SK-N-SH (cell line): Measurements from ENCODE around the gene LPP. TPM values are rescaled to one million over a fixed set of nuclear protein-coding genes. Genes with fewer than 3 reads are reported as not detected.

Experiments used
- CTCF ChIA-PET: fragments of 300-600, 350-600 bp; formaldehyde crosslinking; extraction: SDS; loops from one replicate; lab custom pipeline; 2021; lab: Yijun Ruan, JAX
- POLR2A ChIA-PET: fragments of 350-600 bp; sonication (Branson Sonifier 250); formaldehyde crosslinking; extraction: SDS; loops from one replicate; lab custom pipeline; 2020; ENCODE audit warnings: antibody characterized with exemption, inconsistent platforms; lab: Yijun Ruan, JAX
- DNase-seq: peaks from one replicate; pipeline ENCODE4 v3.0.0; 2012
- H2AFZ ChIP-seq: fragments of 200-600 bp; sonication (generic); 2 replicates; pipeline ENCODE4 v1.8.1; 2016; ENCODE audit warnings: antibody characterized with exemption, mild to moderate bottlenecking, low read depth
- H3F3A ChIP-seq: fragments of 200-600 bp; sonication (generic); replicated peaks from 2 replicates; pipeline ENCODE3; 2016; ENCODE audit warnings: antibody characterized with exemption, mild to moderate bottlenecking; ENCODE audit not compliant: insufficient read depth
- H3K27ac ChIP-seq, 2 experiments: fragments of 200-500 bp in 1 of 2; fragments of 200-600 bp in 1 of 2; sonication (Bioruptor generic) in 1 of 2; sonication (generic), shearing (Covaris generic) in 1 of 2; 2 replicates each; pipeline versions ENCODE4 v1.5.1 to v1.6.1; 2014 to 2016; ENCODE audit warnings: low read depth in 2 of 2, inconsistent platforms in 1 of 2, low read length in 1 of 2, mild to moderate bottlenecking in 1 of 2, mixed read lengths in 1 of 2
- H3K27me3 ChIP-seq: fragments of 200-600 bp; sonication (generic), shearing (Covaris generic); 2 replicates; pipeline ENCODE4 v1.6.1; 2016; ENCODE audit warnings: mixed run types; ENCODE audit not compliant: insufficient read depth
- H3K36me3 ChIP-seq, 2 experiments: fragments of 200-500 bp in 1 of 2; fragments of 200-600 bp in 1 of 2; sonication (Bioruptor generic) in 1 of 2; sonication (generic) in 1 of 2; replicated peaks in 1 of 2; 2 replicates each; pipeline versions ENCODE3 to v1.5.1; 2014 to 2016; ENCODE audit warnings: low read length in 1 of 2, mild to moderate bottlenecking in 1 of 2; ENCODE audit not compliant: insufficient read depth in 2 of 2, control insufficient read depth in 1 of 2
- H3K4me1 ChIP-seq, 2 experiments: fragments of 200-500 bp in 1 of 2; fragments of 200-600 bp in 1 of 2; sonication (Bioruptor generic) in 1 of 2; sonication (generic), shearing (Covaris generic) in 1 of 2; 2 replicates each; pipeline versions ENCODE4 v1.5.1 to v1.6.1; 2014 to 2016; ENCODE audit warnings: low read depth in 1 of 2, low read length in 1 of 2, mixed run types in 1 of 2; ENCODE audit not compliant: insufficient read depth in 2 of 2, control insufficient read depth in 1 of 2
- H3K4me2 ChIP-seq: fragments of 200-600 bp; sonication (generic), shearing (Covaris generic); 2 replicates; pipeline ENCODE4 v1.6.1; 2017; ENCODE audit warnings: mixed run types
- H3K4me3 ChIP-seq, 2 experiments: fragments of 200-500 bp in 1 of 2; fragments of 200-600 bp in 1 of 2; sonication (Bioruptor generic) in 1 of 2; sonication (generic), shearing (Covaris generic) in 1 of 2; 2 replicates each; pipeline versions ENCODE4 v1.5.1 to v1.8.1; 2014 to 2016; ENCODE audit warnings: low read depth in 2 of 2, inconsistent platforms in 1 of 2, low read length in 1 of 2, mild to moderate bottlenecking in 1 of 2, mixed read lengths in 1 of 2, moderate library complexity in 1 of 2
- H3K79me2 ChIP-seq: fragments of 200-600 bp; sonication (generic); 2 replicates; pipeline ENCODE4 v1.8.1; 2017; ENCODE audit warnings: mild to moderate bottlenecking; ENCODE audit not compliant: insufficient read depth
- H3K9ac ChIP-seq: fragments of 200-600 bp; sonication (generic); 2 replicates; pipeline ENCODE4 v1.6.1; 2017; ENCODE audit warnings: mixed run types
- H3K9me2 ChIP-seq: fragments of 200-600 bp; sonication (generic); 2 replicates; pipeline ENCODE4 v1.6.1; 2017; ENCODE audit warnings: mixed run types
- H3K9me3 ChIP-seq: fragments of 200-600 bp; sonication (generic); 2 replicates; pipeline ENCODE4 v1.6.1; 2017; ENCODE audit warnings: mixed run types, mild to moderate bottlenecking, moderate library complexity
- H4K20me1 ChIP-seq: fragments of 200-600 bp; sonication (generic); 2 replicates; pipeline ENCODE4 v1.6.1; 2017; ENCODE audit warnings: mild to moderate bottlenecking, mixed run types; ENCODE audit not compliant: insufficient read depth
- ELF1 ChIP-seq: IDR thresholded peaks from 2 replicates; pipeline ENCODE4 v1.4.0; 2012
- EZH2phosphoT487 ChIP-seq: fragments of 200-600 bp; sonication (generic); IDR thresholded peaks from 2 replicates; pipeline ENCODE4 v1.6.1; 2017; ENCODE audit warnings: low read depth, mixed run types, mild to moderate bottlenecking, antibody characterized with exemption, moderate library complexity, borderline replicate concordance
- GABPA ChIP-seq: IDR thresholded peaks from 2 replicates; pipeline ENCODE4 v1.4.0; 2012; ENCODE audit warnings: low read depth, mild to moderate bottlenecking
- MEF2A ChIP-seq: IDR thresholded peaks from 2 replicates; pipeline ENCODE4 v1.4.0; 2012; ENCODE audit warnings: low read depth, borderline replicate concordance
- NFIC ChIP-seq: IDR thresholded peaks from 2 replicates; pipeline ENCODE4 v1.4.0; 2012; ENCODE audit warnings: borderline replicate concordance
- RCOR1 ChIP-seq: fragments of 150-350 bp; IDR thresholded peaks from 2 replicates; pipeline ENCODE4 v1.6.1; 2017; ENCODE audit warnings: antibody characterized with exemption, low read length
- RFX5 ChIP-seq: IDR thresholded peaks from 2 replicates; pipeline ENCODE4 v1.6.1; 2012; ENCODE audit warnings: mild to moderate bottlenecking, improper control_type of control experiment, low read length
- SIN3A ChIP-seq: IDR thresholded peaks from 2 replicates; pipeline ENCODE4 v1.6.1; 2012; ENCODE audit warnings: low read depth, mild to moderate bottlenecking, low read length, moderate library complexity, borderline replicate concordance
- TEAD4 ChIP-seq: IDR thresholded peaks from 2 replicates; pipeline ENCODE4 v1.4.0; 2012; ENCODE audit warnings: mild to moderate bottlenecking, borderline replicate concordance; ENCODE audit not compliant: insufficient read depth
- WGBS: methylation state at CpG from one replicate; pipeline ENCODE4 v1.1.6; 2017; ENCODE audit warnings: low lambda C conversion rate; 5-methylcytosine and 5-hydroxymethylcytosine counted together
- polyA plus RNA-seq, 3 experiments: library from polyadenylated mRNA; depleted of rRNA; stranded (reverse); fragments of >200 nt; gene quantifications; 2 replicates each; pipeline ENCODE4 v1.2.3, GENCODE V29; 2012
- TF ChIP-seq, protein P1 (sequence below): fragments of 150-350 bp; IDR thresholded peaks from 2 replicates; pipeline ENCODE4 v1.6.1; 2016; ENCODE audit warnings: mild to moderate bottlenecking, low read depth, low read length
- TF ChIP-seq, protein P2 (sequence below): IDR thresholded peaks from 2 replicates; pipeline ENCODE4 v1.4.0; 2012; ENCODE audit warnings: low read depth, borderline replicate concordance

Gene LPP
- polyA plus RNA-seq, 1 of the 3 experiments (the other 2 are of a cell fraction), result 6.6 TPM

DNA sequence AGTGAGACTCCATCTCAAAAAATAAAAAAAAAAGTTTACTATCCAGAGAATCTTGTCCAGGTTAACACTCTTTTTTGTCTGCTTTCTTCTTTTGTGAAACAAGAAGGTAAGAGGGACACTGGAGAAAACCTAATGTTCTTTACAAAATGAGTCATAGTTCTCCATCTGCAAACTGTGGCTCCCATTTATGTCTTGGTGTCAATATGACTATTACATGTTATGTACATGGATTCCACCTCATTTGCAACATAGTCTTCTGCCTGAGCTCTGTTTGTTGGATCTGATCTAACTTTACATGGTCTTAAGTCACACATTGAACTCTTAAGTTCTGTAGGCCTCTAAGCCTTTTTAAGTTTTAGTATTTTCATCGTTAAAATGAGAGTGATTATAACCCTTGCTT lies 596.7 kb downstream of the LPP start:
- Histone ChIP-seq H3K9ac (no peak overlapping the region), H3K9me3 (no peaks in the 10 kb centered on the region), H3K79me2 (peaks cover 5% of the 10 kb centered on the region; the same call in 1 of the 2 replicates), H3K9me2 (no peaks in the 10 kb centered on the region), H3K4me3 (no peak overlapping the region), H3K27me3 (no peaks in the 10 kb centered on the region), H3K36me3 (peaks cover 0 to 6% of the 10 kb centered on the region in 2 experiments), H4K20me1 (no peaks in the 10 kb centered on the region), H3K4me2 (no peak overlapping the region), H3K27ac (no peak overlapping the region), H3K4me1 (no peaks in the 10 kb centered on the region), H2AFZ (no peak overlapping the region), H3F3A (no peaks in the 10 kb centered on the region)
- TF ChIP-seq, protein P1, sequence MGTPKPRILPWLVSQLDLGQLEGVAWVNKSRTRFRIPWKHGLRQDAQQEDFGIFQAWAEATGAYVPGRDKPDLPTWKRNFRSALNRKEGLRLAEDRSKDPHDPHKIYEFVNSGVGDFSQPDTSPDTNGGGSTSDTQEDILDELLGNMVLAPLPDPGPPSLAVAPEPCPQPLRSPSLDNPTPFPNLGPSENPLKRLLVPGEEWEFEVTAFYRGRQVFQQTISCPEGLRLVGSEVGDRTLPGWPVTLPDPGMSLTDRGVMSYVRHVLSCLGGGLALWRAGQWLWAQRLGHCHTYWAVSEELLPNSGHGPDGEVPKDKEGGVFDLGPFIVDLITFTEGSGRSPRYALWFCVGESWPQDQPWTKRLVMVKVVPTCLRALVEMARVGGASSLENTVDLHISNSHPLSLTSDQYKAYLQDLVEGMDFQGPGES, result no peak
- TF ChIP-seq GABPA (no peak), NFIC (no peak), SIN3A (no peak)
- DNase-seq, result no peak
- WGBS, result 30% methylated on average over 1 of the region's 1 CpG
- POLR2A ChIA-PET, result no interaction called here
- CTCF ChIA-PET, result no interaction called here

DNA sequence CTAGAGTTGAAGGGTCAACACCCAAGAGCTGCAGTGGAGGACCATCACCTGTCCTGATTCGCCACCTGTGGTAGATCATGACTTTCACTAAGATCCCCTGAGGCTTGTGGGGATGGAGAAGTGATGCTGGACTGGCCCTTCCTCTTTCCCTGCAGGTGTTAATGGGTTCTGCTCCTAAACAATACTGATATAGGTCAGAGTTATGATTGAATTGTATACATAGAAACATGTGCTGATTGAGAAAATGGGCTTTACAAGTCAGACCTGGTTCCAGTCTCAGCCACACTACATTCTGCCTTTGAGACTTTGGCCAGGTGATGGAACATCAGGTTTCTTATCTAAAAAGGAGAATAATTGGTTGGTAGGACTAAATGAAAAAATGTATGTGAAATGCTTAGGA lies 598.9 kb downstream of the LPP start:
- H3K4me1 ChIP-seq, result no peaks in the 10 kb centered on the region
- no peak overlapping the region for H3K27ac ChIP-seq
- peaks cover 5% of the 10 kb centered on the region for H3K79me2 ChIP-seq
- no peak overlapping the region for H3K4me2 ChIP-seq
- WGBS, result 80% methylated on average over 1 of the region's 1 CpG
- no peaks in the 10 kb centered on the region for H3K9me3 ChIP-seq
- no peak overlapping the region for H3K9ac ChIP-seq
- no peaks in the 10 kb centered on the region for H4K20me1 ChIP-seq
- no peaks in the 10 kb centered on the region for H3F3A ChIP-seq
- peaks cover 0 to 6% of the 10 kb centered on the region in 2 experiments for H3K36me3 ChIP-seq
- H2AFZ ChIP-seq, result no peak overlapping the region
- ChIA-PET CTCF (interaction anchor here (0.6 kb wide), 1 partner anchor 480 kb away, joined by 3 read pairs; no protein-coding TSS in a partner anchor), POLR2A (no interaction called here)
- H3K9me2 ChIP-seq, result no peaks in the 10 kb centered on the region
- H3K4me3 ChIP-seq, result no peak overlapping the region
- DNase-seq, result no peak
- TF ChIP-seq MEF2A (no peak), SIN3A (no peak), RCOR1 (no peak), EZH2phosphoT487 (no peak), ELF1 (no peak), RFX5 (no peak), TEAD4 (no peak)
- TF ChIP-seq, protein P1, result no peak
- TF ChIP-seq, protein P2, sequence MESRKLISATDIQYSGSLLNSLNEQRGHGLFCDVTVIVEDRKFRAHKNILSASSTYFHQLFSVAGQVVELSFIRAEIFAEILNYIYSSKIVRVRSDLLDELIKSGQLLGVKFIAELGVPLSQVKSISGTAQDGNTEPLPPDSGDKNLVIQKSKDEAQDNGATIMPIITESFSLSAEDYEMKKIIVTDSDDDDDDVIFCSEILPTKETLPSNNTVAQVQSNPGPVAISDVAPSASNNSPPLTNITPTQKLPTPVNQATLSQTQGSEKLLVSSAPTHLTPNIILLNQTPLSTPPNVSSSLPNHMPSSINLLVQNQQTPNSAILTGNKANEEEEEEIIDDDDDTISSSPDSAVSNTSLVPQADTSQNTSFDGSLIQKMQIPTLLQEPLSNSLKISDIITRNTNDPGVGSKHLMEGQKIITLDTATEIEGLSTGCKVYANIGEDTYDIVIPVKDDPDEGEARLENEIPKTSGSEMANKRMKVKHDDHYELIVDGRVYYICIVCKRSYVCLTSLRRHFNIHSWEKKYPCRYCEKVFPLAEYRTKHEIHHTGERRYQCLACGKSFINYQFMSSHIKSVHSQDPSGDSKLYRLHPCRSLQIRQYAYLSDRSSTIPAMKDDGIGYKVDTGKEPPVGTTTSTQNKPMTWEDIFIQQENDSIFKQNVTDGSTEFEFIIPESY, result no peak
- no peaks in the 10 kb centered on the region for H3K27me3 ChIP-seq
